Prostate gland (tissue), 2 donors: ENCODE data around the gene BMI1.

Experiments
- POLR2A ChIP-seq: fragments of 450-650 bp; IDR thresholded peaks from one replicate; pipeline ENCODE4 v1.6.1; 2016; ENCODE audit warnings: antibody characterized with exemption, mild to moderate bottlenecking
- POLR2AphosphoS5 ChIP-seq: sonication (generic); formaldehyde crosslinking; IDR thresholded peaks from one replicate; pipeline ENCODE4 v1.6.1; 2017; ENCODE audit warnings: antibody characterized with exemption
- TF ChIP-seq, protein P1 (sequence below), 4 experiments: fragments of 200-600 bp in 2 of 4; fragments of 450-650 bp in 2 of 4; sonication (generic) in 2 of 4; IDR thresholded peaks; 1 replicate in 3 of 4; 2 replicates in 1 of 4; pipeline ENCODE4 v1.5.1; 2016 to 2019; ENCODE audit warnings: antibody characterized with exemption in 4 of 4, mild to moderate bottlenecking in 2 of 4, moderate library complexity in 2 of 4

DNA sequence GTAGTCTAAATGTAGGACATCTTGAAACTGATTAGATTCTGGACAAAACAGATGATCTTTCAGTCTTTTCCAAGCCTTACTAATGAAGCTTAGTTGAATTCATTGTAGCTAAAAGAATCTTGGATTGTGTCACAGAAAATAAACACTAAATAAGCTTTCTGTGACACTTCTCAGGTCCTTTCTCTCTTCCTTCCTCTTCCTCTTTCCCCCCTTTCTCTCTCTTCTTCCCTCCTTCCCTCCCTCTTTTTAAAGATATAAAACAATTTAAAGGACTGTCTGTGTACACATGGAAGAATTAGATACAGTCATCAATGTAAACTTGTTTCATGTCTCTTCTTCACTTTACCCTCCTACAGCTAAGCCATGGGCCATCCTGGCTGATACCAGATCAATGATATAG is 10.0 kb upstream of the BMI1 start:
- TF ChIP-seq, protein P1, sequence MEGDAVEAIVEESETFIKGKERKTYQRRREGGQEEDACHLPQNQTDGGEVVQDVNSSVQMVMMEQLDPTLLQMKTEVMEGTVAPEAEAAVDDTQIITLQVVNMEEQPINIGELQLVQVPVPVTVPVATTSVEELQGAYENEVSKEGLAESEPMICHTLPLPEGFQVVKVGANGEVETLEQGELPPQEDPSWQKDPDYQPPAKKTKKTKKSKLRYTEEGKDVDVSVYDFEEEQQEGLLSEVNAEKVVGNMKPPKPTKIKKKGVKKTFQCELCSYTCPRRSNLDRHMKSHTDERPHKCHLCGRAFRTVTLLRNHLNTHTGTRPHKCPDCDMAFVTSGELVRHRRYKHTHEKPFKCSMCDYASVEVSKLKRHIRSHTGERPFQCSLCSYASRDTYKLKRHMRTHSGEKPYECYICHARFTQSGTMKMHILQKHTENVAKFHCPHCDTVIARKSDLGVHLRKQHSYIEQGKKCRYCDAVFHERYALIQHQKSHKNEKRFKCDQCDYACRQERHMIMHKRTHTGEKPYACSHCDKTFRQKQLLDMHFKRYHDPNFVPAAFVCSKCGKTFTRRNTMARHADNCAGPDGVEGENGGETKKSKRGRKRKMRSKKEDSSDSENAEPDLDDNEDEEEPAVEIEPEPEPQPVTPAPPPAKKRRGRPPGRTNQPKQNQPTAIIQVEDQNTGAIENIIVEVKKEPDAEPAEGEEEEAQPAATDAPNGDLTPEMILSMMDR (IDR thresholded peaks at IDR 0.05), result no peak
- no peak for TF ChIP-seq POLR2A
- TF ChIP-seq POLR2AphosphoS5, result no peak
